HCT116 (cell line): ENCODE data around the gene PDE6B. TPM values are rescaled to one million over a fixed set of nuclear protein-coding genes. Genes with fewer than 3 reads are reported as not detected.

Experiments used
- ATAC-seq: fragments of 200-7000 bp; cut with Tn5 transposase; 2 replicates; pipeline ENCODE4 v1.9.1; 2020; ENCODE audit warnings: mild to moderate bottlenecking, moderate library complexity
- BruUV-seq: library from RNA; stranded (reverse); fragments of 400-500 nt; replicated peaks from 2 replicates; lab custom pipeline; 2021; lab: Mats Ljungman, UMichigan
- CTCF ChIA-PET: fragments of 300-600 bp; sonication (Branson Sonifier 250); formaldehyde crosslinking; loops from one replicate; lab custom pipeline; 2021; ENCODE audit warnings: antibody characterized with exemption; lab: Charles Lee
- POLR2A ChIA-PET: fragments of 300-600, 350-600 bp; sonication (Branson Sonifier 250); formaldehyde crosslinking; loops from one replicate; lab custom pipeline; 2021; ENCODE audit warnings: antibody characterized with exemption; lab: Charles Lee
- RAD21 ChIA-PET, 2 experiments: fragments of 300-600 bp; sonication (Branson Sonifier 250); formaldehyde crosslinking; loops; one replicate each; lab custom pipeline; 2023; ENCODE audit warnings: low total read pairs in 2 of 2; ENCODE audit not compliant: uncharacterized antibody in 2 of 2, unreplicated experiment in 2 of 2, low non-redundant PET in 1 of 2; lab: Charles Lee
- DNase-seq: peaks from one replicate; pipeline ENCODE4 v3.0.0-alpha.2; 2010; ENCODE audit warnings: low read depth, low spot score
- H2AFZ ChIP-seq: fragments of 200-600 bp; shearing (Covaris generic), sonication (generic); 2 replicates; pipeline ENCODE4 v1.6.1; 2017; ENCODE audit warnings: low read depth, mixed run types, mixed read lengths, antibody characterized with exemption, low read length; ENCODE audit not compliant: poor library complexity, severe bottlenecking
- H3K27ac ChIP-seq: 2 replicates; pipeline ENCODE4 v1.5.1; 2012; ENCODE audit warnings: low read depth, low read length
- H3K27me3 ChIP-seq: fragments of 200-600 bp; sonication (generic); 2 replicates; pipeline ENCODE4 v1.6.1; 2016; ENCODE audit warnings: mixed run types, low read length, mixed read lengths; ENCODE audit not compliant: insufficient read depth
- H3K36me3 ChIP-seq, 2 experiments: fragments of 200-500 bp in 1 of 2; fragments of 200-600 bp in 1 of 2; sonication (Bioruptor generic) in 1 of 2; sonication (generic) in 1 of 2; 2 replicates each; pipeline versions ENCODE4 v1.5.1 to v1.6.1; 2014 to 2016; ENCODE audit warnings: low read length in 2 of 2, inconsistent platforms in 1 of 2, mixed read lengths in 1 of 2, mixed run types in 1 of 2; ENCODE audit not compliant: insufficient read depth in 2 of 2, control insufficient read depth in 1 of 2
- H3K4me1 ChIP-seq, 2 experiments: fragments of 200-600 bp in 1 of 2; sonication (generic) in 1 of 2; 2 replicates each; pipeline versions ENCODE4 v1.5.1 to v1.6.1; 2012 to 2017; ENCODE audit warnings: low read length in 2 of 2, inconsistent platforms in 1 of 2, mild to moderate bottlenecking in 1 of 2, mixed read lengths in 1 of 2, mixed run types in 1 of 2, moderate library complexity in 1 of 2; ENCODE audit not compliant: insufficient read depth in 2 of 2, control insufficient read depth in 1 of 2
- H3K4me2 ChIP-seq: fragments of 200-600 bp; sonication (generic); 2 replicates; pipeline ENCODE4 v1.6.1; 2017; ENCODE audit warnings: mixed run types, low read length, mixed read lengths
- H3K4me3 ChIP-seq, 2 experiments: fragments of 200-600 bp in 1 of 2; sonication (generic) in 1 of 2; replicated peaks in 1 of 2; 2 replicates each; pipeline ENCODE4 v1.5.1; 2011 to 2016; ENCODE audit warnings: low read length in 2 of 2, control low read depth in 1 of 2, low read depth in 1 of 2, mild to moderate bottlenecking in 1 of 2, mixed read lengths in 1 of 2, mixed run types in 1 of 2
- H3K79me2 ChIP-seq: fragments of 200-600 bp; sonication (generic); 2 replicates; pipeline ENCODE4 v1.6.1; 2017; ENCODE audit warnings: mild to moderate bottlenecking, mixed run types, low read length, moderate library complexity, mixed read lengths; ENCODE audit not compliant: insufficient read depth
- H3K9ac ChIP-seq: fragments of 200-600 bp; sonication (generic); 2 replicates; pipeline ENCODE4 v1.6.1; 2016; ENCODE audit warnings: low read length, mixed read lengths
- H3K9me2 ChIP-seq: fragments of 200-600 bp; sonication (generic), shearing (Covaris generic); 2 replicates; pipeline ENCODE4 v1.6.1; 2017; ENCODE audit warnings: mixed run types, mild to moderate bottlenecking, moderate library complexity; ENCODE audit not compliant: insufficient read depth
- H3K9me3 ChIP-seq, 2 experiments: fragments of 200-500 bp in 1 of 2; fragments of 200-600 bp in 1 of 2; sonication (Bioruptor generic) in 1 of 2; sonication (generic) in 1 of 2; 2 replicates each; pipeline ENCODE4 v1.6.1; 2014 to 2017; ENCODE audit warnings: low read length in 2 of 2, mixed read lengths in 2 of 2, inconsistent platforms in 1 of 2, low read depth in 1 of 2, mild to moderate bottlenecking in 1 of 2, mixed run types in 1 of 2, moderate library complexity in 1 of 2; ENCODE audit not compliant: control insufficient read depth in 1 of 2, insufficient read depth in 1 of 2
- H4K20me1 ChIP-seq: fragments of 200-600 bp; sonication (generic), shearing (Covaris generic); 2 replicates; pipeline ENCODE4 v1.6.1; 2017; ENCODE audit warnings: mixed run types, mild to moderate bottlenecking, moderate library complexity; ENCODE audit not compliant: insufficient read depth
- CBX3 ChIP-seq: IDR thresholded peaks from 2 replicates; pipeline ENCODE4 v1.6.1; 2012; ENCODE audit warnings: low read depth
- CEBPB ChIP-seq: IDR thresholded peaks from 2 replicates; pipeline ENCODE4 v1.6.1; 2012; ENCODE audit warnings: low read depth
- EGR1 ChIP-seq: IDR thresholded peaks from 2 replicates; pipeline ENCODE4 v1.6.1; 2012; ENCODE audit warnings: low read depth
- FOSL1 ChIP-seq: IDR thresholded peaks from 2 replicates; pipeline ENCODE4 v1.6.1; 2012; ENCODE audit warnings: low read depth
- JUND ChIP-seq: IDR thresholded peaks from 2 replicates; pipeline ENCODE4 v1.6.1; 2012
- POLR2AphosphoS5 ChIP-seq: IDR thresholded peaks from 2 replicates; pipeline ENCODE4 v1.6.1; 2011; ENCODE audit warnings: mild to moderate bottlenecking, low read depth, low read length, moderate library complexity
- SIN3A ChIP-seq: IDR thresholded peaks from 2 replicates; pipeline ENCODE4 v1.6.1; 2012; ENCODE audit warnings: low read depth
- YY1 ChIP-seq: IDR thresholded peaks from 2 replicates; pipeline ENCODE4 v1.6.1; 2011; ENCODE audit warnings: low read length, low read depth, moderate library complexity, mild to moderate bottlenecking; ENCODE audit not compliant: insufficient replicate concordance; ENCODE audit errors: extremely low read depth
- ZFX ChIP-seq: fragments of 450-650 bp; IDR thresholded peaks from 2 replicates; pipeline ENCODE4 v1.6.1; 2017
- intact Hi-C: fragments of 100-400 bp; cut with micrococcal nuclease; formaldehyde crosslinking; loops from 2 replicates; pipeline ENCODE4 v1.10.0; 2022
- total RNA-seq: library from RNA; stranded (reverse); gene quantifications from one replicate; pipeline ENCODE4 v1.2.1, GENCODE V29; 2021; ENCODE audit not compliant: unreplicated experiment
- TF ChIP-seq, protein P1 (sequence below): IDR thresholded peaks from 2 replicates; pipeline ENCODE4 v1.6.1; 2012
- TF ChIP-seq, protein P2 (sequence below): IDR thresholded peaks from 2 replicates; pipeline ENCODE4 v1.6.1; 2011; ENCODE audit warnings: mild to moderate bottlenecking, low read length, moderate library complexity; ENCODE audit not compliant: insufficient replicate concordance; ENCODE audit errors: extremely low read depth

PDE6B gene
- total RNA-seq, 1 experiment from 2014 or later = not detected

DNA sequence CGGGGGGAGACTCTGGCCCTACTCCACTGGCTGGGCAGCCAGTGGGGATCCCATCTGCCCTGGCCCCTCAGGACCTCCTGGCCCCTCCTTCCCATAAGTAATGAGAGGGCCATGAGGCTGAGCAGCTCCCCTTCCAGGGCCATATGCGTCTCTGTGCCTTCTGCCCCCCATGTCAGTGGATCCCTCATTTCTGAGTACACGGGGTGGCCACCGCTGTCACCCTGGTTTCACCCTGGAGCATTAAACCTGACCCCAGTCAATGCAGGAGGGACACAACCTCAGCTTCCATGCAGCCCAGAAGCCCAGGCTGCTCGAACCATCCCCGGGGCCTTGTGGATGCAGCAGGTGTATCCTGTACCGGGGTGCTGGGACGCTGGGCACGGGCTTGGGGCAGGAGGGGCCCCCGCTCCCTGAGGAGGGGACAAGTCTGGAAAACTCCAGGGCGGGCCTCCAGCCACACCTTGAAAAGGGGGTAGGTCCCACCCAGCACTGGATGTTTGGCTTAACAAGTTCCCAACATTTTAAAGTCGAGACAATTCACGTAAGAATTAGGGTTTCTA is 24.5 kb downstream of the PDE6B start:
- Histone ChIP-seq H2AFZ (no peak overlapping the region), H4K20me1 (no peaks in the 10 kb centered on the region), H3K9me2 (no peaks in the 10 kb centered on the region), H3K4me2 (no peak overlapping the region), H3K79me2 (no peaks in the 10 kb centered on the region), H3K27ac (no peak overlapping the region), H3K36me3 (no peaks in the 10 kb centered on the region), H3K27me3 (no peaks in the 10 kb centered on the region), H3K4me3 (no peak overlapping the region), H3K4me1 (no peaks in the 10 kb centered on the region), H3K9me3 (no peaks in the 10 kb centered on the region), H3K9ac (no peak overlapping the region)
- BruUV-seq = no TSS peak
- DNase-seq = no peak
- ATAC-seq = no peak
- RAD21 ChIA-PET = no interaction called here
- POLR2A ChIA-PET = no interaction called here
- intact Hi-C loops = no loop called here
- TF ChIP-seq, protein P1, sequence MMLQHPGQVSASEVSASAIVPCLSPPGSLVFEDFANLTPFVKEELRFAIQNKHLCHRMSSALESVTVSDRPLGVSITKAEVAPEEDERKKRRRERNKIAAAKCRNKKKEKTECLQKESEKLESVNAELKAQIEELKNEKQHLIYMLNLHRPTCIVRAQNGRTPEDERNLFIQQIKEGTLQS = no peak
- TF ChIP-seq FOSL1 = no peak
- TF ChIP-seq POLR2AphosphoS5 = no peak
- TF ChIP-seq CBX3 = no peak
- TF ChIP-seq JUND = no peak
- no peak for TF ChIP-seq YY1
- TF ChIP-seq, protein P2, sequence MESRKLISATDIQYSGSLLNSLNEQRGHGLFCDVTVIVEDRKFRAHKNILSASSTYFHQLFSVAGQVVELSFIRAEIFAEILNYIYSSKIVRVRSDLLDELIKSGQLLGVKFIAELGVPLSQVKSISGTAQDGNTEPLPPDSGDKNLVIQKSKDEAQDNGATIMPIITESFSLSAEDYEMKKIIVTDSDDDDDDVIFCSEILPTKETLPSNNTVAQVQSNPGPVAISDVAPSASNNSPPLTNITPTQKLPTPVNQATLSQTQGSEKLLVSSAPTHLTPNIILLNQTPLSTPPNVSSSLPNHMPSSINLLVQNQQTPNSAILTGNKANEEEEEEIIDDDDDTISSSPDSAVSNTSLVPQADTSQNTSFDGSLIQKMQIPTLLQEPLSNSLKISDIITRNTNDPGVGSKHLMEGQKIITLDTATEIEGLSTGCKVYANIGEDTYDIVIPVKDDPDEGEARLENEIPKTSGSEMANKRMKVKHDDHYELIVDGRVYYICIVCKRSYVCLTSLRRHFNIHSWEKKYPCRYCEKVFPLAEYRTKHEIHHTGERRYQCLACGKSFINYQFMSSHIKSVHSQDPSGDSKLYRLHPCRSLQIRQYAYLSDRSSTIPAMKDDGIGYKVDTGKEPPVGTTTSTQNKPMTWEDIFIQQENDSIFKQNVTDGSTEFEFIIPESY = no peak
- no peak for TF ChIP-seq CEBPB
- TF ChIP-seq ZFX = no peak
- no peak for TF ChIP-seq SIN3A
- no peak for TF ChIP-seq EGR1
- CTCF ChIA-PET = no interaction called here
